Measurements from ENCODE around the gene ARID5B. TPM values are rescaled to one million over a fixed set of nuclear protein-coding genes. Genes with fewer than 3 reads are reported as not detected.

The ARID5B gene
- total RNA-seq, 1 donor = 94.1 TPM

DNA sequence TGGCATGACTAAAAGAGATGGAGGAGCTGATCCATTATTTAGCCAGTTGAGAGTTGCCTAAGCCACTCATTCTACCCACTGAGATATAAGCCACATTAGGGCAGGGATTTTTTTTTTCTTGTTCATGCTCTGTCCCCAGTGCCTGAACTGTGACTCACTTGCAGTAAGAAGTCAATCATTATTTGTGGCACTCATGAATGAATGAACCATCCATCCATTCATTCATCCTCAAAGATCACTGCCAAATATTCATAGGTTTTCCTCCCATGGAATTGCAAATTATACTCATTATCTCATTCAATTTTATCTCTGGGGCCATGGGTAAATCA lies 22.8 kb upstream of the ARID5B start:
- Histone ChIP-seq H3K9me3 (ENCODE audit: low read depth, low read length) (no peaks in the 10 kb centered on the region), H3K27me3 (ENCODE audit: insufficient read depth, low read length) (no peaks in the 10 kb centered on the region), H3K4me1 (ENCODE audit: insufficient read depth, low read length) (peaks cover 14% of the 10 kb centered on the region), H2AFZ (ENCODE audit: low read length) (no peak overlapping the region), H3K4me3 (ENCODE audit: insufficient read depth, low read length) (no peak overlapping the region), H4K20me1 (ENCODE audit: insufficient read depth, low read length) (no peaks in the 10 kb centered on the region), H3K36me3 (ENCODE audit: insufficient read depth, low read length) (no peaks in the 10 kb centered on the region), H3K27ac (ENCODE audit: low read depth, low read length) (no peak overlapping the region), H3K4me2 (ENCODE audit: insufficient read depth, low read length) (no peak overlapping the region), H3K79me2 (ENCODE audit: insufficient read depth, low read length) (no peaks in the 10 kb centered on the region)
- no peak for DNase-seq (ENCODE audit: insufficient read length, low spot score, missing footprints)
- TF ChIP-seq, protein P1, sequence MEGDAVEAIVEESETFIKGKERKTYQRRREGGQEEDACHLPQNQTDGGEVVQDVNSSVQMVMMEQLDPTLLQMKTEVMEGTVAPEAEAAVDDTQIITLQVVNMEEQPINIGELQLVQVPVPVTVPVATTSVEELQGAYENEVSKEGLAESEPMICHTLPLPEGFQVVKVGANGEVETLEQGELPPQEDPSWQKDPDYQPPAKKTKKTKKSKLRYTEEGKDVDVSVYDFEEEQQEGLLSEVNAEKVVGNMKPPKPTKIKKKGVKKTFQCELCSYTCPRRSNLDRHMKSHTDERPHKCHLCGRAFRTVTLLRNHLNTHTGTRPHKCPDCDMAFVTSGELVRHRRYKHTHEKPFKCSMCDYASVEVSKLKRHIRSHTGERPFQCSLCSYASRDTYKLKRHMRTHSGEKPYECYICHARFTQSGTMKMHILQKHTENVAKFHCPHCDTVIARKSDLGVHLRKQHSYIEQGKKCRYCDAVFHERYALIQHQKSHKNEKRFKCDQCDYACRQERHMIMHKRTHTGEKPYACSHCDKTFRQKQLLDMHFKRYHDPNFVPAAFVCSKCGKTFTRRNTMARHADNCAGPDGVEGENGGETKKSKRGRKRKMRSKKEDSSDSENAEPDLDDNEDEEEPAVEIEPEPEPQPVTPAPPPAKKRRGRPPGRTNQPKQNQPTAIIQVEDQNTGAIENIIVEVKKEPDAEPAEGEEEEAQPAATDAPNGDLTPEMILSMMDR (IDR thresholded peaks at IDR 0.05; ENCODE audit: extremely low read depth, low read depth, low read length) = no peak

- H3K4me1 ChIP-seq (ENCODE audit: insufficient read depth, low read length) = peaks cover 14% of the 10 kb centered on the region
- H3K79me2 ChIP-seq (ENCODE audit: insufficient read depth, low read length) = no peaks in the 10 kb centered on the region
- peak overlapping the region; percentile 69 for H3K4me2 ChIP-seq (ENCODE audit: insufficient read depth, low read length)
- H2AFZ ChIP-seq (ENCODE audit: low read length) = peak overlapping the region; percentile 76
- H3K9me3 ChIP-seq (ENCODE audit: low read depth, low read length) = no peaks in the 10 kb centered on the region
- TF ChIP-seq, protein P1 (IDR thresholded peaks at IDR 0.05; ENCODE audit: extremely low read depth, low read depth, low read length) = no peak
- peak overlapping the region; percentile 20 for H3K4me3 ChIP-seq (ENCODE audit: insufficient read depth, low read length)
- H3K27ac ChIP-seq (ENCODE audit: low read depth, low read length) = peak overlapping the region; percentile 43
- no peaks in the 10 kb centered on the region for H3K27me3 ChIP-seq (ENCODE audit: insufficient read depth, low read length)
- no peaks in the 10 kb centered on the region for H4K20me1 ChIP-seq (ENCODE audit: insufficient read depth, low read length)
- peak; percentile 51 for DNase-seq (ENCODE audit: insufficient read length, low spot score, missing footprints)
- no peaks in the 10 kb centered on the region for H3K36me3 ChIP-seq (ENCODE audit: insufficient read depth, low read length)
Observed at GRCh38 chr10:61882621-61883370, 18.7 kb upstream of the ARID5B start.

DNA sequence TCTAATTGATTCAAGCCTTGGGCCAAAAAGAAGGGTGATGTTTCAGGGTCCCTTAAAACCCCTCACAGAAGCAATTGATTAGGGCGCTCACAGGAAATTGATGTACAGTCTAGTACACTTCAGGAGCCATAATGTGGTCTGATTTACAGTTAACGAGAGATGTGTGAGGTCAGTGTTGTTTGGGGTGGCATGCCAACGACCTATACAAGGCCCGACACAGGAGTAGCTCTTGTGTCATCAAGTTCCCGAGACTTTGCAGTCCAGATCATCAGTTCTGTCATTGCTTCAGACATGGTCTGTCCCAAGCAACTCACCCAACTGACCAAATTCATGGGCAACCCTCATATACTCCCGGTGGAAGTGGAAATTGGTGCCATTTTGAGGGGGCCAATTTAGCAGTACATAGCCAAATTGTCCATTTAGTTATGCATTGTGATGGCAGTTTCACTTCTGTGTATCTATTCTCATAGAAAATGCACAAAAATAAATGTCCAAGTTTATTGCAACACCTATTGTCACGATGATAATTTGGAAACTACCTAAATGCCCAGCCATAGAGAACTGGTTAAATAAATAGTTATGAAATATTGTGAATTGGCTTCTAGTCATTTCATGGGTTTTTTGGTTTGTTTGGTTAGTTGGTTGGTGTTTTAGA lies 18.0 kb upstream of the ARID5B start:
- TF ChIP-seq, protein P1 (IDR thresholded peaks at IDR 0.05; ENCODE audit: extremely low read depth, low read depth, low read length) = no peak
- H4K20me1 ChIP-seq (ENCODE audit: insufficient read depth, low read length) = no peaks in the 10 kb centered on the region

DNA sequence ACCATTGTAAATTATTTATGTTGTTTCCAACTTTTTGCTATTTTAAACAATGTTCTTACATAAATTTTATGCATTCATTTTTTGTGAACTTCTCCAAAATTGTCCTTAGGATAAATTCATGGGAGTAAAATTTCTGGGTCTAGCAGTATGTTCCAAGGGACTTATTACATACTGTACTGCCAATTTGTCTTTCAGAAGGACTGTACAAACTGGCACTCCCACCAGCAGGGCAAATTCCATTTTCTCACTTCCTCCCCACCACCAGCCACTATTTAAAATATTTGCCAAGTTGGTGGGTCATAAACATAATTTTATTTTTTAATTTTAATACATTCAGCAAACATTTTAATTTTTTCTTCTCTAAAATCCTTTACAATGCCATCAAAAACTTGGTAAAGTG lies 13.7 kb upstream of the ARID5B start:
- Histone ChIP-seq H3K27me3 (ENCODE audit: insufficient read depth, low read length) (no peaks in the 10 kb centered on the region), H3K36me3 (ENCODE audit: insufficient read depth, low read length) (no peaks in the 10 kb centered on the region), H4K20me1 (ENCODE audit: insufficient read depth, low read length) (no peaks in the 10 kb centered on the region), H3K4me1 (ENCODE audit: insufficient read depth, low read length) (peaks cover 23% of the 10 kb centered on the region), H2AFZ (ENCODE audit: low read length) (no peak overlapping the region), H3K9me3 (ENCODE audit: low read depth, low read length) (no peaks in the 10 kb centered on the region), H3K4me3 (ENCODE audit: insufficient read depth, low read length) (no peak overlapping the region), H3K27ac (ENCODE audit: low read depth, low read length) (no peak overlapping the region), H3K4me2 (ENCODE audit: insufficient read depth, low read length) (no peak overlapping the region), H3K79me2 (ENCODE audit: insufficient read depth, low read length) (no peaks in the 10 kb centered on the region)
- TF ChIP-seq, protein P1 (IDR thresholded peaks at IDR 0.05; ENCODE audit: extremely low read depth, low read depth, low read length) = no peak
- DNase-seq (ENCODE audit: insufficient read length, low spot score, missing footprints) = no peak

More for the DNA sequence above, 18.0 kb upstream of the ARID5B start:
- no peaks in the 10 kb centered on the region for H3K9me3 ChIP-seq (ENCODE audit: low read depth, low read length)
- H3K4me1 ChIP-seq (ENCODE audit: insufficient read depth, low read length) = peaks cover 15% of the 10 kb centered on the region
- DNase-seq (ENCODE audit: insufficient read length, low spot score, missing footprints) = no peak
- H3K36me3 ChIP-seq (ENCODE audit: insufficient read depth, low read length) = no peaks in the 10 kb centered on the region
- H3K27ac ChIP-seq (ENCODE audit: low read depth, low read length) = peak overlapping the region; percentile 43
- no peak overlapping the region for H3K4me2 ChIP-seq (ENCODE audit: insufficient read depth, low read length)
- no peaks in the 10 kb centered on the region for H3K79me2 ChIP-seq (ENCODE audit: insufficient read depth, low read length)
- H3K27me3 ChIP-seq (ENCODE audit: insufficient read depth, low read length) = no peaks in the 10 kb centered on the region
- no peak overlapping the region for H3K4me3 ChIP-seq (ENCODE audit: insufficient read depth, low read length)
- no peak overlapping the region for H2AFZ ChIP-seq (ENCODE audit: low read length)
